HG03442 (cell line): Measurements from ENCODE around the gene AP1M2.
A peak's percentile ranks its signal among the peaks of the same experiment; 100 is the strongest.
"Not testable (repeated sequence)": the region's sequence is repeated elsewhere in the genome, so short reads cannot be mapped to it uniquely, and the experiment has no call there.

Experiments used
- ATAC-seq: cut with Tn5 transposase; IDR thresholded peaks from one replicate; pipeline ENCODE4 v1.9.1; 2021; ENCODE audit warnings: mild to moderate bottlenecking, moderate library complexity; ENCODE audit not compliant: unreplicated experiment

Gene AP1M2

DNA sequence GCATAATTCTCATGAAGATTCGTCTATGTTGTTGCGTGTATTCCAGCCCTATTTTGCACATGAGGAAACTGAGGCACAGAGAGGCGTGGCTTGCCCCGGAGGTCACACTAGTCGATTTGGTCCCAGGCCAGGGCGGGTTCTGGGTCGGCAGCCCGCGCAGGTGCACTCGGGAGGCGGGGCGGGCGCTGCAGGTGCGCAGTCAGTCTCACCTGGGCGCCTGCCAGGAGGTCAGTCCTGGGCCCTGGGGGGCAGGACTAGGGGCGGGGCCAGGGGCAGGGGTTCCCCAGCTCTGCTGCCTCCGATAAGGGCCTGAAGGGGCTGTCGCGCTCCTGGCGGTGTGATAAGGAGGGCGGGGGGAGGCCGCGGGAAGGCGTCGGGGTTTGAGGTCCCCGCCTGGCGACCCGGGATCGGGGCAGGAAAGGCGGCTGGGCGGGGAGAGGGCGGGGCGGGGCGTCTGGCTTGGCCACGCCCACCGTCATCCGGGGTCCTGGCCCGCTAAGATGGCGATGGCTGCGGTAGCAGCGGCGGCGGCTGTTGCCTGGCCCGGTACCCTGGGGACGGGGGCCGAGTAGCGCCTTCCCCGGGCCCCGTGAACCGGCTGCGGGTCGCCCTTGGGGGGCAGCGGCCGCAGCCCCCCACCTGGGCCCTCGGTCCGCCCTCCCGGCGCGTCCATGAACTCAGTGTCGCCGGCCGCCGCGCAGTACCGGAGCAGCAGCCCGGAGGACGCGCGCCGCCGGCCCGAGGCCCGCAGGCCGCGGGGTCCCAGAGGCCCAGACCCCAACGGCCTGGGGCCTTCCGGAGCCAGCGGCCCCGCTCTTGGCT, 43.5 kb downstream of the AP1M2 start, which contains the start of gene ATG4D:
TSS of gene ATG4D (plus strand) at position 485 of the 822 bp plus-strand sequence. CDS start at position 672, 187 bp downstream.
- peak; percentile 62 for ATAC-seq

DNA sequence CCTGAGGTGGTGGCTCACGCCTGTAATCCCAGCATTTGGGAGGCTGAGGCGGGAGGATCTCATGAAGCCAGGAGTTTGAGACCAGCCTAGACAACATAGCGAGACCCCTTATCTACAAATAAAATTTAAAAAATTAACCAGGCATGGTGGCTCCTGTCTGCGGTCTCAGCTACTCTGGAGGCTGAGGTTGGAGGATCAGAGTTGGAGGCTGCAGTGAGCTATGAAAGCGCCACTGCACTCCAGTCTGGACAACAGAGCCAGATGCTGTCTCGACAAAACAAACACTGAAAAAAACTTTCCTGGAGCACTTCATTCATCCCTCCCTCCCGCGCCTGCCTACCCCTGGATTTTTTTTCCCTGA, 44.1 kb downstream of the AP1M2 start:
- no peak for ATAC-seq

- ATAC-seq = not testable (repeated sequence)
Measured at GRCh38 chr19:10539016-10539415, 48.1 kb downstream of the AP1M2 start.

GRCh38 chr19:10538204-10538983, 48.7 kb downstream of the AP1M2 start:
- ATAC-seq = no peak

- ATAC-seq = no peak
Measured at GRCh38 chr19:10537668-10538067, 49.4 kb downstream of the AP1M2 start.

GRCh38 chr19:10535613-10536012, 51.5 kb downstream of the AP1M2 start:
- no peak for ATAC-seq

DNA sequence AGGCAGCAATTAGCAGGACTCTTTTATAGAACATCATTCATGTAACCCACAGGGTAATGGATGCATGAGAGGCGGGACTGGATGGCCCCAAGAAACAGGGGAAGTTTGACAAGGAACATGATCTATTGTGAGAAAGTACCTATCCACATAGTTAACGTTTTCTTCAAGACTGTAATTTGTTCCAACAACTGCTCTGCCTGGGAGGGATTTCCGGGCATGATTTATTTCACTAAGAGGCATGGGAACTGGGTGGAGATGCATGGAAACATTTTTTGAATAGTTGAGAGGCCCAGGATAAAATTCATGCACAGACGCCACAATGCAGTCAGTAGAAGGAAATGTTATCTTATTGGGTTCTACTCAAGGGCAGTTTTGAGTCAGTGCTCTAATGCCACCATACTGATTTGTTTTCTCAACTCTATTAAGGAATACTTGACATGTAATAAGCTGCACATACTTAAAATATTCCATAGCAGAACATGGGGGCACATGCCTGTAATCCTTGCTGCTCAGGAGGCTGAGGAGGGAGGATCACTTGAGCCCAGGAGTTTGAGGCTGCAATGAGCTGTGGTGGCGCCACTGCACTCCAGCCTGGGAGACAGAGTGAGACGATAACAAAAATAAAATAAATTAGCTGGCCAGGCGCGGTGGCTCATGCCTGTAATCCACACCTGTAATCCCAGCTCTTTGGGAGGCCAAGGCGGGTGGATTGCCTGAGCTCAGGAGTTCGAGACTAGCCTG, 53.3 kb downstream of the AP1M2 start:
- ATAC-seq = no peak

GRCh38 chr19:10532457-10532856, 54.7 kb downstream of the AP1M2 start:
- no peak for ATAC-seq

DNA sequence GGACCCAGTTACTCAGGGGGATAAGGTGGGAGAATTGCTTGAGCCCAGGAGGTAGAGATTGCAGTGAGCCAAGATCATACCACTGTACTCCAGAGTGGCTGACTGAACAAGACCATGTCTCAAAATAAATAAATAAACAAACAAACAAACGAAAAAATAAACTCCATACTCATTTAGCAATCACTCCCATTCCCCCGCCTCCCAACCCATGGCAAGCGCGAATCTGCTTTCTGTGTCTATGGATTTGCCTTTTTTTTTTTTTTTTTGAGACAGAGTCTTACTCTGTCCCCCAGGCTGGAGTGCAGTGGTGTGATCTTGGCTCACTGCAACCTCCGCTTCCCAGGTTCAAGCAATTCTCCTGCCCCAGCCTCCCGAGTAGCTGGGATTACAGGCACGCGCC, 60.2 kb downstream of the AP1M2 start:
- ATAC-seq = not testable (repeated sequence)

- no peak for ATAC-seq
Measured at GRCh38 chr19:10525636-10526035, 61.5 kb downstream of the AP1M2 start.

DNA sequence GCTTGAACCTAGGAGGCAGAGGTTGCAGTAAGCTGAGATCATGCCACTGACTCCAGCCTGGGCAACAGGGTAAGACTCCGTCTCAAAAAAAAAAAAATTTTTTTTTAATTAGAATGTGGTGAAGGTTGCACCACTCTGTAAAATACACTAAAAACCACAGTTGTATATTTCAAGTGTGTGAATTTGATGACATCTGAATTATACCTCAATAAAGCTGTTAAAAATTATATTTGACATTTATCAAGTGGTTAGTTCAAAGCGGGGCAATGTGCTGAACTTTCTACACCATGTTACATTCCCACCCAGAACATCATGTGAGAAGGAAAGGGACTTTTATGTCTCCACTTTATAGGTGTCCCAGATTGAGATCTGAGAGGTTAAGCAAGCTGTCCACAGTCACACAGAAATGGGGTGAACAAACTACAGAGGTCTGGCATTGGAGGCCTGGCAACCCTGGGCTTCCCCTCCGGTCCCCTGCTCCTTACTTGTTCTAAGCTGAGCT, 63.9 kb downstream of the AP1M2 start:
- ATAC-seq = no peak
